ENCODE data around the gene SIRT7.

Gene SIRT7

GRCh38 chr17:81931557-81932332 lies 13.8 kb upstream of the SIRT7 start:
- DNase-seq (ENCODE audit: low spot score) = no peak

GRCh38 chr17:81931189-81931556 lies 13.2 kb upstream of the SIRT7 start:
- DNase-seq (ENCODE audit: low spot score) = no peak

GRCh38 chr17:81930142-81931125 lies 12.5 kb upstream of the SIRT7 start:
- no peak for DNase-seq (ENCODE audit: low spot score)

- no peak for DNase-seq (ENCODE audit: low spot score)
These were observed 11.5 kb upstream of the SIRT7 start for GRCh38 chr17:81929253-81930141.

- no peak for DNase-seq (ENCODE audit: low spot score)
These were observed 10.7 kb upstream of the SIRT7 start for GRCh38 chr17:81928544-81929252.

GRCh38 chr17:81927653-81928543 lies 9.9 kb upstream of the SIRT7 start, which contains the start of gene MAFG:
Gene MAFG (minus strand): TSS chr17:81927735. CDS start chr17:81923185, 4,550 bp downstream.
- peak; percentile 96 for DNase-seq (ENCODE audit: low spot score)

GRCh38 chr17:81927152-81927652 lies 9.2 kb upstream of the SIRT7 start:
- no peak for DNase-seq (ENCODE audit: low spot score)

- DNase-seq (ENCODE audit: low spot score) = peak; percentile 43
These were observed 8.6 kb upstream of the SIRT7 start for GRCh38 chr17:81926451-81927151.

GRCh38 chr17:81925860-81926450 lies 8.0 kb upstream of the SIRT7 start:
- DNase-seq (ENCODE audit: low spot score) = no peak

GRCh38 chr17:81924557-81925532 lies 6.9 kb upstream of the SIRT7 start:
- DNase-seq (ENCODE audit: low spot score) = no peak

GRCh38 chr17:81923302-81924260 lies 5.6 kb upstream of the SIRT7 start:
- DNase-seq (ENCODE audit: low spot score) = no peak

- no peak for DNase-seq (ENCODE audit: low spot score)
These were observed 4.8 kb upstream of the SIRT7 start for GRCh38 chr17:81922566-81923301.

- no peak for DNase-seq (ENCODE audit: low spot score)
These were observed 4.1 kb upstream of the SIRT7 start for GRCh38 chr17:81921996-81922565.

- no peak for DNase-seq (ENCODE audit: low spot score)
These were observed 3.5 kb upstream of the SIRT7 start for GRCh38 chr17:81921537-81921862.
